HUES6 (cell line): Measurements from ENCODE around the gene SMCO2.

ENCODE experiments used
- H3K27ac ChIP-seq: 2 replicates; pipeline ENCODE4 v1.7.0; 2013; ENCODE audit warnings: low read depth, mild to moderate bottlenecking, low read length, inconsistent platforms
- H3K27me3 ChIP-seq: 2 replicates; pipeline ENCODE4 v1.6.1; 2013; ENCODE audit warnings: low read length; ENCODE audit not compliant: control insufficient read depth, insufficient read depth
- H3K36me3 ChIP-seq: 2 replicates; pipeline ENCODE4 v1.6.1; 2013; ENCODE audit warnings: low read length; ENCODE audit not compliant: control insufficient read depth, insufficient read depth
- H3K4me1 ChIP-seq: 2 replicates; pipeline ENCODE4 v1.6.1; 2013; ENCODE audit warnings: low read length; ENCODE audit not compliant: control insufficient read depth, insufficient read depth
- H3K4me3 ChIP-seq: 2 replicates; pipeline ENCODE4 v1.5.1; 2013; ENCODE audit warnings: low read depth, low read length
- H3K9ac ChIP-seq: one replicate; pipeline ENCODE4 v1.6.1; 2013; ENCODE audit warnings: mild to moderate bottlenecking, low read length
- H3K9me3 ChIP-seq: 2 replicates; pipeline ENCODE4 v1.6.1; 2013; ENCODE audit warnings: low read depth, low read length; ENCODE audit not compliant: control insufficient read depth, insufficient read depth

Gene SMCO2

DNA sequence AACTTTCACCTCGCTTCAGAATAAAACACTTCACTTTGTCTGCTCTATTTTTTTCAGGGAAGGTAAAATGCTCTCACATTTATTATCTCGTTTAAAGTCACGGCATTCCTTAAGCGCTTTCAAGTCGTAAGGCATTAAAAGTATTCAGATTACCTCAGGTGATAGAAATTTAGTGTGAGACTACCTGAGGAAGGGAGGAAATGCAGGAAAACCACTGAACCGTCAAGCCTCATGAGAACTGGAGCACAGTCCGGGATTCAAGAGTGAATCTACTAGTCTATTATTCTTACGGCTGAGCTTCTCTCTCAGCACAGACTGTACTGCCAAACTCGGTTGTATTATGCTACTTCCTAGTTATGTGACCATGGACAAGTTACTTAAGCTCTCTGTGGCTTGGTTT, 69.1 kb downstream of the SMCO2 start:
- Histone ChIP-seq H3K27ac (no peak overlapping the region), H3K4me3 (no peak overlapping the region), H3K36me3 (no peaks in the 10 kb centered on the region), H3K27me3 (no peaks in the 10 kb centered on the region), H3K4me1 (peaks cover 4% of the 10 kb centered on the region; the same call in 1 of the 2 replicates), H3K9me3 (no peaks in the 10 kb centered on the region), H3K9ac (no peak overlapping the region)

DNA sequence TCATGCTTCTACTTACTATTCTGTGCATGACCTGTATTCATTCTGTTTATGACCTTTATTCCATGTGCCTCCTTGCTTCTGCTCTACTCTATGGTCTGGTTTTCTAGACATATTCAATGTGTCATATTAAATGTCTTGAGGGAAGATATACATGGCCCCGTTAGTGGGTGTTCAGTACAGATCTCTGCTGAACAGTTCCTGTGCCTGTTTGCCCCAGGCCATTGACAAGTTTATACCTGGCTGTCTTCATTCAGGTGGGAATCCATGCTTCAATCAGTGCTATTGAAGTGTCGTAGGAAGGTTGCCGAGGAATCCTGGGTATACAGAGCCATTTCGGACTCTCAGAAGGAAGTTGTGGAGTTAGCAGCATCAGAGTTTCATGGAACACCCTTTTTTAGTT, 70.1 kb downstream of the SMCO2 start:
- Histone ChIP-seq H3K9me3 (no peaks in the 10 kb centered on the region), H3K4me1 (peaks cover 13% of the 10 kb centered on the region)

DNA sequence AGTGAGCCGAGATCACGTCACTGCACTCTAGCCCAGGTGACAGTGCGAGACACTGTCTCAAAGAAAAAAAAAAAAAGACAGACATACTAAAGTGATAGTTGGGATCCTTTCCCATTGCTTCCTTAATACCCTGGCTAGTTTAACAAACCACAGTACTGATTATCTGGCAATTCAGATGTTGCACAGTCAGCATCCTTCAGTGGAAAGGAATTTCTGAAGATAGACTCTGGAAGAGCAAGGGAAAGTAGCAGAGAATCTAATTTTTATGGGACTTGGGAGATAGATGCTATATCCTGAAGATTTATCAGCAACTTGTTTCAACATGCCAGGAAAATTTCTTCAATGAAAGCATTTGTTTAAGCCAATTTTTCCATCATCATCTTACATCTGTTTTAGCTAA, 71.0 kb downstream of the SMCO2 start:
- no peak overlapping the region for H3K9ac ChIP-seq
- no peaks in the 10 kb centered on the region for H3K36me3 ChIP-seq
- no peaks in the 10 kb centered on the region for H3K27me3 ChIP-seq
- H3K27ac ChIP-seq = no peak overlapping the region
- H3K4me1 ChIP-seq = peaks cover 17% of the 10 kb centered on the region
- H3K9me3 ChIP-seq = no peaks in the 10 kb centered on the region
- H3K4me3 ChIP-seq = no peak overlapping the region

More for the DNA sequence above, 70.1 kb downstream of the SMCO2 start:
- no peaks in the 10 kb centered on the region for H3K27me3 ChIP-seq
- no peak overlapping the region for H3K27ac ChIP-seq
- H3K36me3 ChIP-seq = no peaks in the 10 kb centered on the region
- no peak overlapping the region for H3K9ac ChIP-seq
- H3K4me3 ChIP-seq = no peak overlapping the region

GRCh38 chr12:27517961-27518665, 71.6 kb downstream of the SMCO2 start:
- Histone ChIP-seq H3K9ac (no peak overlapping the region), H3K27ac (no peak overlapping the region), H3K27me3 (no peaks in the 10 kb centered on the region), H3K36me3 (no peaks in the 10 kb centered on the region), H3K4me1 (peaks cover 19% of the 10 kb centered on the region), H3K4me3 (no peak overlapping the region), H3K9me3 (no peaks in the 10 kb centered on the region)

DNA sequence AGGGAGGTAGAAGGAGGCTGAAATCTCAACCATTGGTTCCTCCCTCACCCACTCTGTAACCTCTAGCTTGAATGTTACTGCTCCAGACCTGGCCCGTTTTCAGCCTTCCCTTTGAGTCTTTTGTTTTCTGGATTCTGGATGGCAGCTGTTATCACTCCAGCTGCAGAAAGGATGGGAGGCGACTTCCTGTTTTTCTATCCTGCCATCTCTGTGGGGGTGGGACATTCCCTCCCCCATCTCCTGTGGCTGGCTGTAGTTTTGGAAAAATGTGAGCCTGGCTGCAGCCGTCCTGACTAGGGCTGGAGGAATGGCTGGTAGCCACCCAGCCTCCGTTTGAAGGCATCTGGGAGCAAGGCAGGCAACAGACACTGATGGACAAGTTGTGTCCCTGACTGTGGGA, 74.5 kb downstream of the SMCO2 start:
- peaks cover 21% of the 10 kb centered on the region for H3K4me1 ChIP-seq

DNA sequence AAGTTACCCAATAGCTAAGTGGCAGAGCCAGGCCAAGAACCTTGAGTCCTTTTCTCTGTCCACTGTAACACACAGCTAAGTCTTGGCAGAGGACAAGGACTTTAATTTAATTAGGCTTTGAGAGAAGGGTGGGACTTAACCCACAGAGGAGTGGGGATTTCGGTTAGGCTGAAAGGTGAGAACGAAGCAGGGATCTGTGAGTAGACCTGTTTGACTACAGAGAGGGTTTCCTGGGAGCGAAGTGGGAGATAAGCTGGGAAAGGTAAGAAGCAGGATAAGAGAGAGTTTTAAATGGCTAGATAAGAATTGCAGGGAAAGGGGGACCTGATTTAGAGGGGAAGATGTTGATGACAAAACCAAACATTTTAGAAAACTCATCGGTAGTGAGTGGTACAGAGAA, 75.4 kb downstream of the SMCO2 start:
- Histone ChIP-seq H3K9ac (no peak overlapping the region), H3K27me3 (peaks cover 9% of the 10 kb centered on the region; the same call in 1 of the 2 replicates), H3K4me3 (no peak overlapping the region), H3K36me3 (no peaks in the 10 kb centered on the region), H3K4me1 (peaks cover 21% of the 10 kb centered on the region), H3K27ac (no peak overlapping the region), H3K9me3 (no peaks in the 10 kb centered on the region)

More for the DNA sequence above, 74.5 kb downstream of the SMCO2 start:
- Histone ChIP-seq H3K9ac (no peak overlapping the region), H3K36me3 (no peaks in the 10 kb centered on the region), H3K27ac (no peak overlapping the region), H3K4me3 (no peak overlapping the region), H3K27me3 (peaks cover 5% of the 10 kb centered on the region; the same call in 1 of the 2 replicates), H3K9me3 (no peaks in the 10 kb centered on the region)

DNA sequence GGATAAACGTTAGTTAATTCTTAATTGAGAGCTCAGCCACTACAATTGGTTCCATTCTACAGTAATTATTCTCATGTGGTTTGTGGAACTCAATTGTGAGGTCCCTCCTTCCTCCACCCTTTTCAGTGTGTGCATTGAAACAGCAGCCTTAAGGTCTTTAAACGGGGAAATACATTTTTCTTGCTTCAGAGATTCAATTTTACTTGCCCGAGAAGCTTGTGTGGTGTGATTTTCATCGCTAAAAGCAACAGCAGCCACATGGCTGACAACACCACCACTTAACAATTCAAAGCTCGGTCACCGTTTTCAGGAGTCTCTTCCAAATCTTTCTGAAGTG, 76.7 kb downstream of the SMCO2 start:
- peak overlapping the region; percentile 76 for H3K27ac ChIP-seq
- no peaks in the 10 kb centered on the region for H3K9me3 ChIP-seq
- peaks cover 21% of the 10 kb centered on the region for H3K4me1 ChIP-seq
- peaks cover 9% of the 10 kb centered on the region; the same call in 1 of the 2 replicates for H3K27me3 ChIP-seq
- H3K36me3 ChIP-seq = no peaks in the 10 kb centered on the region
- peak overlapping the region; percentile 83 for H3K9ac ChIP-seq
- peak overlapping the region; percentile 88 for H3K4me3 ChIP-seq

DNA sequence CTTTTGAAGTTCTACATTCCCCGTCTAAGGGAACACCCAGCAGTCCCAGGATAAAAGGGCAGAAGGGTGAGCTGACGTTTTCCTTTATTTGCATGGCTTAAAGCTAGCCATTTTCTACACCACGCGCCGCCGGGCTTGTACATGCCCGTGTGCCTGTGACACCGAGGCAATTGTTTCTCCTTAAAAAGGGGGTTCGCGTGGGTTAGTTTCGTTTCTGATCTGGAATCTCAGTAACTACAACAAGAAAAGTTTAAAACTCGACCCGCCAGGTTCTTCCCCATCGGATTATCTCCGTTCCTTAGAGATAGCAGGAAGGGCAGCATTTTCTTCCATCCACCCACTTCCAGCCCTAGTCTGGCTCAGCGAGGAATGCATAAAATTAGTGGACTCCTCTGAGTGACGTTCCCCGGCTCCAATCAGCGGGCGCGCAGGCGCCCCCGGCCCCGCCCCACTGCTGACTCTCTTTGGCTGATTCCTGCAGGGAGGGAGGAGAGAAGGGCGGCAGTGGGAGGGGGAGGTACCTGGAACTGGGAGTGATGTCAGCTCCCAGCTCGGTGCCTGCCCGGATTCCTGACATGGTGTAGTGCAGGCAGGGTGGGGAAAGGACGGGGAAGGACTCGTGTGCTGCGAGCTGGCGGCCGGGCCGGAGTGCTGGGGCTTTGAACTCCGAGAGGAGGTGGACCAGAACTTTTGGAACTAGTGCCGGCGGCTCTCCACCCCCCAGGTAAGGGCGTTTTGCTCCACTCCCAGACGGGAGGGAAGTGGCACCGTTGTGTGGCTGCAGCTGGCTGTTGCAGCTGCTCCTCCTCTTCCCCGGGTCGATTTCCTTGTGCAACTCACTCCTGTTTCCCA, 77.3 kb downstream of the SMCO2 start, which contains the start of gene PPFIBP1:
TSS of gene PPFIBP1 (plus strand) at position 565 of the 852 bp plus-strand sequence. CDS start 109,191 bp downstream, outside the sequence.
- H3K9ac ChIP-seq = peak within 1 kb of the TSS; percentile 85
- H3K4me1 ChIP-seq = peaks cover 21% of the 10 kb centered on the region
- no peaks in the 10 kb centered on the region for H3K36me3 ChIP-seq
- peak within 1 kb of the TSS; percentile 88 for H3K4me3 ChIP-seq
- peaks cover 9% of the 10 kb centered on the region; the same call in 1 of the 2 replicates for H3K27me3 ChIP-seq
- no peaks in the 10 kb centered on the region for H3K9me3 ChIP-seq
- peak within 1 kb of the TSS; percentile 76 for H3K27ac ChIP-seq

DNA sequence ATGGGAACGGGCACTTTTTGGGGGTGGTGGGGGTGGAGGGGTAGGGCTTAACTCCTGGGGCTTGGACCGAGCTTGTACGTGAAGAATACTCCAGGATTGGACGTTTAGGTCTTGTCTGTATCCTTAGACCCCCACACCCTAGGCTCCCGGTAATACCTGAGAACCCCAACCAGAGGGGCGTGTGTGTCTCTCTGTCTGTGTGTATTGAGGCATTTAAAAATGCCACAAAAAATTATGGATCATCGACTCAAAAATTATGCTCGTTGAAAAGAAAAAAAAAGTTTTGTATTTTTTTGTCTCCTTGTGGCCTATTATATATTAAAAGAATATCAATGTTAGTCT, 77.9 kb downstream of the SMCO2 start:
- Histone ChIP-seq H3K27ac (no peak overlapping the region), H3K9me3 (no peaks in the 10 kb centered on the region), H3K4me1 (peaks cover 21% of the 10 kb centered on the region), H3K27me3 (peaks cover 9% of the 10 kb centered on the region; the same call in 1 of the 2 replicates), H3K4me3 (peak overlapping the region; percentile 88), H3K36me3 (no peaks in the 10 kb centered on the region), H3K9ac (peak overlapping the region; percentile 85)

- Histone ChIP-seq H3K4me1 (peaks cover 23% of the 10 kb centered on the region), H3K9ac (peak overlapping the region; percentile 32), H3K27ac (no peak overlapping the region), H3K4me3 (peak overlapping the region; percentile 88), H3K9me3 (no peaks in the 10 kb centered on the region), H3K27me3 (peaks cover 9% of the 10 kb centered on the region; the same call in 1 of the 2 replicates), H3K36me3 (no peaks in the 10 kb centered on the region)
Measured at GRCh38 chr12:27524839-27525753, 78.6 kb downstream of the SMCO2 start.
